HEK293 (cell line): Measurements from ENCODE around the gene POLD4.

ENCODE experiments used
- CTCF ChIA-PET: fragments of 350-600 bp; formaldehyde crosslinking; extraction: SDS; loops from one replicate; lab custom pipeline; 2021; ENCODE audit warnings: antibody characterized with exemption; lab: Yijun Ruan, JAX
- POLR2A ChIA-PET: fragments of 300-600 bp; formaldehyde crosslinking; extraction: SDS; loops from one replicate; lab custom pipeline; 2020; ENCODE audit warnings: antibody characterized with exemption, inconsistent platforms; lab: Yijun Ruan, JAX
- H3K27ac ChIP-seq: fragments of 200-500 bp; sonication (Bioruptor generic); 2 replicates; pipeline ENCODE4 v1.5.1; 2014; ENCODE audit warnings: low read depth, low read length, control low read depth, inconsistent platforms; ENCODE audit errors: extremely low read depth
- H3K36me3 ChIP-seq, 2 experiments: fragments of 200-500 bp in 1 of 2; sonication (Bioruptor generic) in 1 of 2; 1 replicate in 1 of 2; 2 replicates in 1 of 2; pipeline ENCODE4 v1.5.1; 2014 to 2017; ENCODE audit warnings: inconsistent platforms in 2 of 2, low read length in 2 of 2; ENCODE audit not compliant: control insufficient read depth in 2 of 2, insufficient read depth in 1 of 2
- H3K4me1 ChIP-seq: fragments of 200-500 bp; sonication (Bioruptor generic); 2 replicates; pipeline ENCODE4 v1.5.1; 2014; ENCODE audit warnings: mild to moderate bottlenecking, low read length, inconsistent platforms; ENCODE audit not compliant: control insufficient read depth, insufficient read depth
- H3K4me3 ChIP-seq: 2 replicates; pipeline ENCODE4 v1.5.1; 2011; ENCODE audit warnings: low read depth, mild to moderate bottlenecking, control low read depth, low read length, moderate library complexity
- H3K9me3 ChIP-seq: fragments of 200-500 bp; sonication (Bioruptor generic); 2 replicates; pipeline ENCODE4 v1.5.1; 2014; ENCODE audit warnings: low read depth, low read length, inconsistent platforms; ENCODE audit not compliant: control insufficient read depth, insufficient read depth
- ZFP3 ChIP-seq: fragments of 450-650 bp; formaldehyde crosslinking; IDR thresholded peaks from 2 replicates; pipeline ENCODE4 v1.5.1; 2016; ENCODE audit warnings: low read depth, missing biosample characterization, missing genetic modification characterization
- ZNF10 ChIP-seq: fragments of 450-650 bp; formaldehyde crosslinking; IDR thresholded peaks from 2 replicates; pipeline ENCODE4 v1.5.1; 2017; ENCODE audit warnings: missing biosample characterization, missing genetic modification characterization
- ZNF133 ChIP-seq: fragments of 450-650 bp; formaldehyde crosslinking; IDR thresholded peaks from 2 replicates; pipeline ENCODE4 v1.5.1; 2016; ENCODE audit warnings: missing biosample characterization, missing genetic modification characterization
- ZNF157 ChIP-seq: fragments of 450-650 bp; formaldehyde crosslinking; IDR thresholded peaks from 2 replicates; pipeline ENCODE4 v1.5.1; 2016; ENCODE audit warnings: missing biosample characterization, missing genetic modification characterization
- ZNF214 ChIP-seq: fragments of 450-650 bp; formaldehyde crosslinking; IDR thresholded peaks from 2 replicates; pipeline ENCODE4 v1.5.1; 2017; ENCODE audit warnings: missing biosample characterization, mild to moderate bottlenecking, missing genetic modification characterization, borderline replicate concordance
- ZNF24 ChIP-seq: fragments of 450-650 bp; formaldehyde crosslinking; IDR thresholded peaks from 2 replicates; pipeline ENCODE4 v1.5.1; 2016; ENCODE audit warnings: missing biosample characterization, missing genetic modification characterization
- ZNF335 ChIP-seq: fragments of 450-650 bp; formaldehyde crosslinking; conservative IDR thresholded peaks from 2 replicates; pipeline ENCODE4 v1.5.1; 2016; ENCODE audit warnings: missing biosample characterization, missing genetic modification characterization
- ZNF48 ChIP-seq: fragments of 450-650 bp; formaldehyde crosslinking; IDR thresholded peaks from 2 replicates; pipeline ENCODE4 v1.5.1; 2016; ENCODE audit warnings: missing biosample characterization, missing genetic modification characterization
- ZNF629 ChIP-seq: fragments of 450-650 bp; formaldehyde crosslinking; IDR thresholded peaks from 2 replicates; pipeline ENCODE4 v1.5.1; 2017; ENCODE audit warnings: missing biosample characterization, missing genetic modification characterization
- ZNF707 ChIP-seq: fragments of 450-650 bp; formaldehyde crosslinking; IDR thresholded peaks from 2 replicates; pipeline ENCODE4 v1.5.1; 2016; ENCODE audit warnings: missing biosample characterization, missing genetic modification characterization
- ZNF776 ChIP-seq: fragments of 450-650 bp; formaldehyde crosslinking; IDR thresholded peaks from 2 replicates; pipeline ENCODE4 v1.5.0; 2017; ENCODE audit warnings: missing biosample characterization, missing genetic modification characterization, borderline replicate concordance
- ZNF777 ChIP-seq: fragments of 450-650 bp; formaldehyde crosslinking; IDR thresholded peaks from 2 replicates; pipeline ENCODE4 v1.5.1; 2017; ENCODE audit warnings: missing biosample characterization, missing genetic modification characterization, borderline replicate concordance
- TF ChIP-seq, protein P1 (sequence below): sonication (generic); formaldehyde crosslinking; IDR thresholded peaks from 2 replicates; pipeline ENCODE4 v1.8.1; 2022; ENCODE audit warnings: mild to moderate bottlenecking, moderate library complexity, missing genetic modification reagents
- TF ChIP-seq, protein P2 (sequence below): fragments of 450-650 bp; formaldehyde crosslinking; IDR thresholded peaks from 2 replicates; pipeline ENCODE4 v1.5.1; 2016; ENCODE audit warnings: missing biosample characterization, missing genetic modification characterization
- TF ChIP-seq, protein P3 (sequence below): fragments of 450-650 bp; formaldehyde crosslinking; IDR thresholded peaks from 2 replicates; pipeline ENCODE4 v1.5.1; 2016; ENCODE audit warnings: missing biosample characterization, missing genetic modification characterization
- TF ChIP-seq, protein P4 (sequence below): fragments of 450-650 bp; formaldehyde crosslinking; IDR thresholded peaks from 2 replicates; pipeline ENCODE4 v1.5.1; 2016; ENCODE audit warnings: missing biosample characterization, missing genetic modification characterization

POLD4 gene

DNA sequence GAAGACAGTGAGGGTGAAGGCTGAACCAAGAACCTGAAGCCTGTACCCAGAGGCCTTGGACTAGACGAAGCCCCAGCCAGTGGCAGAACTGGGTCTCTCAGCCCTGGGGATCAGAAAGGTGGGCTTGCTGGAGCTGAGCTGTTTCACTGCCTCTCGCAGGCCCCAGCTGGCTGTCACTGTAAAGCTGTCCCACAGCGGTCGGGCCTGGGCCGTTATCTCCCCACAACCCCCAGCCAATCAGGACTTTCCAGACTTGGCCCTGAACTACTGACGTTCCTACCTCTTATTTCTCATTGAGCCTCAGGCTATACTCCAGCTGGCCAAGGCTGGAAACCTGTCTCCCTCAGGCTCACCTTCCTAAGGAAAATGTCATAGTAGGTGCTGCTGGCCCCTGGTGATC, 44.2 kb upstream of the POLD4 start:
- ChIA-PET POLR2A (interaction anchor here (1.0 kb wide), 1 partner anchor 28 kb away, joined by 3 read pairs; no protein-coding TSS in a partner anchor), CTCF (no interaction called here)
- Histone ChIP-seq H3K36me3 (peaks cover 0 to 68% of the 10 kb centered on the region in 2 experiments; a peak in 2 of 3 replicates), H3K27ac (no peak overlapping the region), H3K9me3 (no peaks in the 10 kb centered on the region), H3K4me1 (0 out of 2 replicates have a peak, but pooled peaks cover 2% of the 10 kb centered on the region), H3K4me3 (no peak overlapping the region)
- TF ChIP-seq, protein P1, sequence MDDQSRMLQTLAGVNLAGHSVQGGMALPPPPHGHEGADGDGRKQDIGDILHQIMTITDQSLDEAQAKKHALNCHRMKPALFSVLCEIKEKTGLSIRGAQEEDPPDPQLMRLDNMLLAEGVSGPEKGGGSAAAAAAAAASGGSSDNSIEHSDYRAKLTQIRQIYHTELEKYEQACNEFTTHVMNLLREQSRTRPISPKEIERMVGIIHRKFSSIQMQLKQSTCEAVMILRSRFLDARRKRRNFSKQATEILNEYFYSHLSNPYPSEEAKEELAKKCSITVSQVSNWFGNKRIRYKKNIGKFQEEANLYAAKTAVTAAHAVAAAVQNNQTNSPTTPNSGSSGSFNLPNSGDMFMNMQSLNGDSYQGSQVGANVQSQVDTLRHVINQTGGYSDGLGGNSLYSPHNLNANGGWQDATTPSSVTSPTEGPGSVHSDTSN (CRISPR knock-in tag): no peak
- TF ChIP-seq ZNF157 (tag by site-specific recombination) (no peak), ZNF48 (no peak), ZNF777 (tag by site-specific recombination) (no peak), ZNF776 (tag by site-specific recombination) (no peak), ZNF335 (no peak), ZNF707 (tag by site-specific recombination) (no peak), ZNF629 (tag by site-specific recombination) (no peak)
- TF ChIP-seq, protein P2, sequence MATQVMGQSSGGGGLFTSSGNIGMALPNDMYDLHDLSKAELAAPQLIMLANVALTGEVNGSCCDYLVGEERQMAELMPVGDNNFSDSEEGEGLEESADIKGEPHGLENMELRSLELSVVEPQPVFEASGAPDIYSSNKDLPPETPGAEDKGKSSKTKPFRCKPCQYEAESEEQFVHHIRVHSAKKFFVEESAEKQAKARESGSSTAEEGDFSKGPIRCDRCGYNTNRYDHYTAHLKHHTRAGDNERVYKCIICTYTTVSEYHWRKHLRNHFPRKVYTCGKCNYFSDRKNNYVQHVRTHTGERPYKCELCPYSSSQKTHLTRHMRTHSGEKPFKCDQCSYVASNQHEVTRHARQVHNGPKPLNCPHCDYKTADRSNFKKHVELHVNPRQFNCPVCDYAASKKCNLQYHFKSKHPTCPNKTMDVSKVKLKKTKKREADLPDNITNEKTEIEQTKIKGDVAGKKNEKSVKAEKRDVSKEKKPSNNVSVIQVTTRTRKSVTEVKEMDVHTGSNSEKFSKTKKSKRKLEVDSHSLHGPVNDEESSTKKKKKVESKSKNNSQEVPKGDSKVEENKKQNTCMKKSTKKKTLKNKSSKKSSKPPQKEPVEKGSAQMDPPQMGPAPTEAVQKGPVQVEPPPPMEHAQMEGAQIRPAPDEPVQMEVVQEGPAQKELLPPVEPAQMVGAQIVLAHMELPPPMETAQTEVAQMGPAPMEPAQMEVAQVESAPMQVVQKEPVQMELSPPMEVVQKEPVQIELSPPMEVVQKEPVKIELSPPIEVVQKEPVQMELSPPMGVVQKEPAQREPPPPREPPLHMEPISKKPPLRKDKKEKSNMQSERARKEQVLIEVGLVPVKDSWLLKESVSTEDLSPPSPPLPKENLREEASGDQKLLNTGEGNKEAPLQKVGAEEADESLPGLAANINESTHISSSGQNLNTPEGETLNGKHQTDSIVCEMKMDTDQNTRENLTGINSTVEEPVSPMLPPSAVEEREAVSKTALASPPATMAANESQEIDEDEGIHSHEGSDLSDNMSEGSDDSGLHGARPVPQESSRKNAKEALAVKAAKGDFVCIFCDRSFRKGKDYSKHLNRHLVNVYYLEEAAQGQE: no peak

DNA sequence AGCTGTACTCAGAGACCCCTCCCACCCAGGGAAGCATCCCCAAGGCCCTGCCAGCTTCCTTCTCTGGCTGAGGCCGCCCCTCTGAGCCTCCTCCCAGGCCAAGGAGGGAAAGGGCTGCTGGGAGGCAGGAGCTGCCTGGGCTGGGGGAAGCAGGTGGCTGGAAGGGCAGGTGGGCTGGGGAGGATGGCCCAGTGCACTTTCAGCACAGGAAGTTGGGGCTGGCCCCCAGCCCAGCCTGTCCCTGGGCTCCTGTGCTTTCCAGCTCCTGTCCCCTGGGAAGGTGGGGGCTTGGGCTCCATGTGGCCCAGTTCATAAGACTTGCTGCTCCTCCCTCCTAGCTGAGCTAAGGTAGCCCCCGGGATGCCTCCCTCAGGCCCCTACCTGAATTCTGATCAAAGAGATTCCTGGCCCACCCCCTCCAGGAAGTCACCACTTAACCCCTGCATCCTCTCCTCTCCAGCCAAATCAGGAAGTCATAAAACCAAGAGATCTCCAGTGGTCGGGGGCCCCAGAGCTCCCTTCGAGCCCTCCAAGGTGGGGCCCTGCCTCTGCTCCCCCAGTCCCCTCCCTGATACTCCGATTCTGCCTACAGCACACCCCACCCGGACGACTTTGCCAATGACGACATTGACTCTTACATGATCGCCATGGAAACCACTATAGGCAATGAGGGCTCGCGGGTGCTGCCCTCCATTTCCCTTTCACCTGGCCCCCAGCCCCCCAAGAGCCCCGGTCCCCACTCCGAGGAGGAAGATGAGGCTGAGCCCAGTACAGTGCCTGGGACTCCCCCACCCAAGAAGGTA, 43.4 kb upstream of the POLD4 start:
- peaks cover 0 to 68% of the 10 kb centered on the region in 2 experiments; a peak in 2 of 3 replicates for H3K36me3 ChIP-seq
- TF ChIP-seq ZNF214 (no peak), ZNF24 (no peak), ZNF133 (tag by site-specific recombination) (no peak), ZFP3 (tag by site-specific recombination) (no peak), ZNF10 (no peak)
- TF ChIP-seq, protein P3, sequence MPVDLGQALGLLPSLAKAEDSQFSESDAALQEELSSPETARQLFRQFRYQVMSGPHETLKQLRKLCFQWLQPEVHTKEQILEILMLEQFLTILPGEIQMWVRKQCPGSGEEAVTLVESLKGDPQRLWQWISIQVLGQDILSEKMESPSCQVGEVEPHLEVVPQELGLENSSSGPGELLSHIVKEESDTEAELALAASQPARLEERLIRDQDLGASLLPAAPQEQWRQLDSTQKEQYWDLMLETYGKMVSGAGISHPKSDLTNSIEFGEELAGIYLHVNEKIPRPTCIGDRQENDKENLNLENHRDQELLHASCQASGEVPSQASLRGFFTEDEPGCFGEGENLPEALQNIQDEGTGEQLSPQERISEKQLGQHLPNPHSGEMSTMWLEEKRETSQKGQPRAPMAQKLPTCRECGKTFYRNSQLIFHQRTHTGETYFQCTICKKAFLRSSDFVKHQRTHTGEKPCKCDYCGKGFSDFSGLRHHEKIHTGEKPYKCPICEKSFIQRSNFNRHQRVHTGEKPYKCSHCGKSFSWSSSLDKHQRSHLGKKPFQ (tag by site-specific recombination): no peak
- TF ChIP-seq, protein P4, sequence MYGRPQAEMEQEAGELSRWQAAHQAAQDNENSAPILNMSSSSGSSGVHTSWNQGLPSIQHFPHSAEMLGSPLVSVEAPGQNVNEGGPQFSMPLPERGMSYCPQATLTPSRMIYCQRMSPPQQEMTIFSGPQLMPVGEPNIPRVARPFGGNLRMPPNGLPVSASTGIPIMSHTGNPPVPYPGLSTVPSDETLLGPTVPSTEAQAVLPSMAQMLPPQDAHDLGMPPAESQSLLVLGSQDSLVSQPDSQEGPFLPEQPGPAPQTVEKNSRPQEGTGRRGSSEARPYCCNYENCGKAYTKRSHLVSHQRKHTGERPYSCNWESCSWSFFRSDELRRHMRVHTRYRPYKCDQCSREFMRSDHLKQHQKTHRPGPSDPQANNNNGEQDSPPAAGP (tag by site-specific recombination): no peak
- H3K4me1 ChIP-seq: 0 out of 2 replicates have a peak, but pooled peaks cover 3% of the 10 kb centered on the region
- ChIA-PET POLR2A (interaction anchor here (0.9 to 1.2 kb wide), 6 partner anchors 11 to 79 kb away, joined by 3 to 5 read pairs (median 4); partner anchors contain the start of gene PTPRCAP), CTCF (interaction anchor here (0.5 to 0.8 kb wide), 3 partner anchors 15 to 217 kb away, joined by 3 read pairs; no protein-coding TSS in a partner anchor)
- no peaks in the 10 kb centered on the region for H3K9me3 ChIP-seq
- no peak overlapping the region for H3K4me3 ChIP-seq
- no peak overlapping the region for H3K27ac ChIP-seq
